ENCODE data around the gene MYCN.

- TF ChIP-seq CTCF (IDR thresholded peaks at IDR 0.05), result no peak
- no peak for TF ChIP-seq POLR2A (IDR thresholded peaks at IDR 0.05)
These were observed 55.3 kb downstream of the MYCN start for GRCh38 chr2:15995603-15996002.
